DMS79 (cell line): Measurements from ENCODE around the gene USH1C.

Source experiments
- DNase-seq: peaks from one replicate; lab custom pipeline; 2025; lab: John Stamatoyannopoulos, UW

Gene USH1C

DNA sequence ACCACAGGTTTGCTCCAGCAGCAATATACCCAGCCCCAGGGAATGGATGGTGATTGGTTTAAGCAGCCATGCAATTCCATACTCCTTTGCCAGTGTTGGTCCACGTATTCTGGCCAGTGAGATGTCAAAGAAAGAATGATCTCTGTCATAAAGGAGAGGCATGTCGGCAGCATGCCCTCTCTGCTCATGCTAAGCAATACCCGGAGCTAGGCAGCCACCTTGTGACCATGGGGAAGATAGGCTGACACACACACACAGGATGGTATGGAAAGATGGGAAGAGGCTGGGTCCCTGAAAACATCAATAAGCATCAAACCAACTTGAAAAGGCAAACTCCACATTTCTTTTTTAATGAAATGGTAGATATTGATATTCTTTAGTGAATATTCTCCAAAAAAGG lies 72.7 kb downstream of the USH1C start:
- no peak for DNase-seq

DNA sequence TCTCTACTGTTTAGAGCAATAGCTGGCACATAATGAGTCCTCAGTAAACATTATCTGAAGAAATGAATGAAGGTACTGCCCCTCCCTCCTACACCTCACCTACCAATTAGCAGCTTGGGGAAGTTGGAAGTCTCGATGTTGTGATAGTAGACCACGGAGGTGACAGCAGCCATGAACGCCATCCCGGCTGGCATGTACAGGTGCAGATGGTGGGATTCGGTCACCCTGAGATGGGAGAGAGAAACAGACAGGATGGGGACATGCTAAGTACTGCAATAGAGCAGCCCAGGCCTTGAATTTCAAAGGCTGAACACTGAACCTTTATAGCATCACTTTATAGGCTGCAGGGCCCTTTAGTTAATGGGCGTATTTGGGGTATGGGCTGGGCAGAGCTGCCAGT lies 74.2 kb downstream of the USH1C start:
- no peak for DNase-seq

DNA sequence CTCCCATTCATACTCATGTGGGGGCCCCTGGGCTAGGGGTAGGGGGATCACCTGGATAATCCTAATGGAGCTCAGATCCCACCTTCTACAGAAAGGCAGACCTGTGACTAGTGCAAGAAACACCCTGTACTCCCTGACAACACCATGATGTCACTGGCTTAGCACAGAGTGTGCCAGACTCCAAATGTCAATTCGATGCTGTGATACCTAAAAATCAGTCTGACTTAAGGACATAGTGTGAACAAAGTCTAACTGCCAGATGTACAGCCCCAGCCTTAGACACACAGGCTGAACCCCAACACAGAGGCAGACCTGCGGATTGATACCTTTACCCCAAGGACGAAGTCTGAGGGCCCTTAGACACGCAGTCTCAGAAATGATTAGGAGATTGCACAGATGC lies 76.1 kb downstream of the USH1C start:
- DNase-seq: no peak

DNA sequence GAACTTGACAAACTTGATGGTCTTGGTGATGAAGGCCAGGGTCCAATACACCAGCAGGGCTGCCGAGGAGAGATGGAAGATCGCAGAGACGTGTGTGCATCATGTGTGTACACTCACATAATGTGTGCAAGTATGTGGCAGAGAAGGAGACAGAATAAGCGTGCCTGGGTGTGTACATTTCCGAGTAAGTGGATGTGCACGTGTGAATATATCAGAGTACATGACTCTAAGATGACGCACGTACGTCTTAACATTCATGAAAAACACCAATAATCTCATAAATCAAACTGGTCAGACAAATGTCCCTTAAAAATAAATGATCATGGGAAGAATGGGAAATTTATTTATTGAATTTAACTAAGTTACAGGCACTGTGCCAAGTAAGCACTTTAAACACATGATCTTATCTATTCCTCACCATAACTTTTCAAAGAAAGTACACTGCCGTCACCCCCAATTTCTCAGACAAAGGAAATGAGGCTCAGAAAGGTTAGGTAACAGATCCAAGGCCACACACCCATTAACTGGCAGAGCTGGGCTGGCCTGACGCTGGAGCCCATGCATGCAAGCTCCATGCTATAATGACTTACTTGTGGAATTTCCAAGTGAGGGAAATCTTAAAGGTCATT lies 80.6 kb downstream of the USH1C start:
- no peak for DNase-seq

DNA sequence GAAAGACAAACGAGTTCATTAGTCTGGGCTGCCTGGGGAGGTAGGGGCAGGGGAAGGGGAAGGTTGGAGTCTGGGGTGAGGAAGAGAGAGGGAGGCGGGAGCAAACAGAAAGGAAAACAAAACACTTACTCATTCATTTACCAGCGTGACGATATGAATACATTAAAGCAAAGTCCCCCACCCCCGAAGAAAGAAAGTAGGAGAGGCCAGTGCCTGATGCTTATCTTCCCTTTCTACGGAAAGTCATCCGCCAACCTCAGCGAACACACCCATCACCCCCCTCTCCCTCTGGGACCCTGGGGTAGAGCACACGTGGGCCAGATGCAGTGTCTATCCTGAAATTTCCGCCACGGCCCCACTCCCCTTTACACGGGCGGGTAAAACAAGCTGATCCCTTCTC lies 81.3 kb downstream of the USH1C start:
- DNase-seq: no peak

DNA sequence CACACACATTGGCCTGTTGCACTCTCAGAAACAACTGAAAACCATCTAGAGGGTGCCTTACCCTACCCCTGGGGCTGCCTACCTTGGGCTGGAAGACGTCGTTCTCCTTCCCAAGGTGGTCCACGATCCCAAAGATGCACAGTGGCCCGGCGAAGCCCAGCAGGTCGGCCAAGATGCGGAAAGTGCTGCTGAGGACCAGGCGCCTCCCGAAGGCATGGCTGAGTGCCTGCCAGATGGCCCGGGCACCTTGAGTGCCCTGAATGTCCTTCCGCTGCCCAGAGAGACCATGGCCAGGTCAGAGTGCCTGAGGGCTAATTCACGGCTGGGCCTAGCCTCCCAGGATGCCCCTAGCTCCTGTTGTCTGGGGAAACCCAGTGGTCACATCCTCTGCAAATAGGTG lies 83.8 kb downstream of the USH1C start:
- DNase-seq: no peak

DNA sequence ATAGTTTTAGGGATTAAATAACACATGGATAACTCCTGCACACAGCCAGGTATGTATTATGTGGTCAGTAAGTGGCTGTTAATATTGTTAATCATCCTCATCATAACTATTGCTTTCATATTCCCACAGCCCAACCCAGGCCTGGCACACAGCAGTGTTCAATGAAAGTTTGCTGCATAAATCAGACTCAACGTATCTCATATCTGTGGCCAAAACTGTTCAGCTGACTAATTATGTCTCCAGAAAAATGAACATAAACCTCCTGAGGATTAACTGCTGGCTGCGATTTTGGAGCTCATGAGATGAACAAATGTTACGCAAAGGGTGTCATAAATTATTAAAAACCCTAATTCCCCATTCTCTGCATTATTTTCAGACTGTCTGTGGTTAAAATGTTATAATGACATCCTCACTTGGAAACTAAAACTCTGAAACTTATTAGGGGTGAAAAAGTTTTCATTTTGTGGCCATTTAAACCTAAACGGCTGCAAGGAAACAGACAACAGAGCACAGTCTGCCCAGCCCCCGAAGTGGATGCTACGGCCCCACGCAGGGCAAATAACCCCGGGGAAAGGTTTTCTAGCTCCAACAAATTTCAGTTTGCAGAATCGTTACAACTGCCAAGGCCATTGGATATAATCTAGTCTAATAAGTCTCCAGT lies 84.8 kb downstream of the USH1C start:
- no peak for DNase-seq

DNA sequence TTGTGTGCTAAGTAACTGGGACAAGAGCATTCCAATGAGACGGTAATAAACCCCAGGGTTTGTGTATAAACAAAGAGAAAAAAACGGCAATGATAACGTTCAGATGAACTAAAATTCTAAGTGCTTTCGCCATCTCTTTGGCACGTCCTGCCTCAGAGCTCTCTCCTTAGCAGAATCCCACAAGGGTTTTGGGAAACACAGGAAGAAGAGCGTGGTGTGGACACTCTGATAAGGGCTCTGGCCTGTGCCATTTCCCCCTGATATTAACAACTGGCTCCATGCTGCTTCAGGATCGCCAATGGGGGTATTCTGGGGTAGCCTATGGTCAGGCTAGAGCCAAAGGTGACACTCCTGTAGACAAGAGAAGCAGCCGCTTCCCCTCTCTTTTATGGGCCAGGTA lies 85.9 kb downstream of the USH1C start:
- DNase-seq: no peak

DNA sequence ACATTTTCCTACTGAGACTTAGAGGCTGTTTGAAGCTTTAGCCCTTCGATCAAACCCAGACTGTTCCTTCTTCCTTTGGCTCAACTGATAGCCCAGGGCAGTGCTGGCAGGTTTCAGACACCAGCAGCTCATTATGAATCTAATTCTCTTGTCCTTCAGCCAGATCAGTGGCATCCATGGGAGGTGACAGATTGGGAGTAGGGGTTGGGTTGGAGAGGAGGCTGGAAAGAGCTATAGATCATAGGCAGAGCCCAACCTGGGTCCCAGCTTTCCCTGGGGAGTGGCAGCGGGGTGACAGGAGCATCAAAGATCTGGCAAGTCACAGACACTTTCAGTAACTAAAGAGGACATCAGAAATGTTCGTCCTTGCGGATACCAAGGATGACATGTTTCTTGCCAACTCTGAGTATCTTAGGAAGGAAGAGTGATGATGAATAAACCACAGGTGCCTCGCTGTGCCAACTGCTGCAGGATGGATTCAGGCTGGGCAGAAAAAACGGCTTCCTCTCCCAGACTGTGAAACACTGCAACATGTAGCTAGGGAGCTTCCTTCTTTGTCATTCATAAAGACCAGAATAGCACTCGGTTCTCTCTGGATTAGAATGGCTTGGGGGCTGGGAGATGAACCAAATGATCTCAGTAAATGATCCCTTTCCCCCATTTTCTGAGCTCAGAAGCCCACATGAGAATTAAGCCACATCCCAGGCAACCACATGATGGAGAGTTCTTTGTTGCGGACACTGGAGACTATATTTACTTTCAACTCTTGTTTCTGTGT lies 86.6 kb downstream of the USH1C start:
- DNase-seq: no peak

DNA sequence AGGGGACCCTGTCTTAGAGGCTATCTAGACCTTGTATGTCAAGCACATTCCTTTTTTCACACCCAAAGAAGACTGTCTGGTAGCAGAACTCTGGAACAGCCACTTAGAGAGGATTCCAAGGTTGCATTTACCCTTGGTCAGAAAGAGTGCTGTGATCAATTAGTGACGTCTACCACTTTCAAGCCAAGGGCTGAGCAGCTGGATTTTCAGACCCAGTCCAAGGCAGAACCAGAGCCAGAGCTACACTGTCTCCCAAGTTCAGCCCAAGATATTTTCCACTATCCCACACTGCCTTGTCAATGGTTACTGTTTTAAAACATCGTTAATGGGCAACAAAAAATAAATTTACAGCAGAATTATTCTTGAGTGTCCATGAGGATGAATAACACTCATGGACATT lies 91.5 kb downstream of the USH1C start:
- DNase-seq: no peak

DNA sequence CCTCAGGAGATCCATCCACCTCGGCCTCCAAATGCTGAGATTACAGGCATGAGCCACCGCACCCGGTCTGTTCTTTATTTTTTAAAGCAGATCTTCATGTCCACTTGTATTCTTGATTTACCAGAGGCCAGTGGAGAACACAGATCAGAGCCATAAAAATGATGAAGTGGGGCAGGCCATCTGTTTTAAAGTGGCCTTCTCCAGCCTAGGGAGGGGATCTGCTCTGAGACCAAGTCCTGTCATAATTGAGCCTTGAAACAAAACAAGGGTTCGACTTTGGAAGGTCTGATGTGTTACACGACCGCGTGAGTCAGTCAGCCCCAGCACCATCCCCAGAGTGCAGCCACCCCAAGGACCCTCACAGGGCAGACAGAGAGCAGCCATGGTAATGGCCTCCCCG lies 95.1 kb downstream of the USH1C start:
- no peak for DNase-seq

DNA sequence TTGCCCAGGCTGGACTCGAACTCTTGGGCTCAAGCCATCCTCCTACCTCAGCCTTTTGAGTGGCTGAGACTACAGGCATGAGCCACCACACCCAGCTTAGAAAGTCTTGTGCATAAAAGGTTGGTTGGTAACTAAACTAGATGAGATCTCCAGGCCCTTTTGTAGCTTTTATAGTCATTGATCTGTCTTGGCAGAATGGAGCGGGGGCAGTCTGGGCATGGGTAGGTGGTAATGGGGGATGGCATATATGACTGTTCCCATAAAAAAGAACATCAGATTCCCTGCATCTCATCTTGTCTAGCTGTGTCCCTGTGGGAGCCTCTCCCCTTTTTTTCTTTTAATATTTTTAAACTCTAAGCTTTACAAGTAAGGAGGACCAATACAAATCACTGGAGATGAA lies 97.7 kb downstream of the USH1C start:
- DNase-seq: no peak

DNA sequence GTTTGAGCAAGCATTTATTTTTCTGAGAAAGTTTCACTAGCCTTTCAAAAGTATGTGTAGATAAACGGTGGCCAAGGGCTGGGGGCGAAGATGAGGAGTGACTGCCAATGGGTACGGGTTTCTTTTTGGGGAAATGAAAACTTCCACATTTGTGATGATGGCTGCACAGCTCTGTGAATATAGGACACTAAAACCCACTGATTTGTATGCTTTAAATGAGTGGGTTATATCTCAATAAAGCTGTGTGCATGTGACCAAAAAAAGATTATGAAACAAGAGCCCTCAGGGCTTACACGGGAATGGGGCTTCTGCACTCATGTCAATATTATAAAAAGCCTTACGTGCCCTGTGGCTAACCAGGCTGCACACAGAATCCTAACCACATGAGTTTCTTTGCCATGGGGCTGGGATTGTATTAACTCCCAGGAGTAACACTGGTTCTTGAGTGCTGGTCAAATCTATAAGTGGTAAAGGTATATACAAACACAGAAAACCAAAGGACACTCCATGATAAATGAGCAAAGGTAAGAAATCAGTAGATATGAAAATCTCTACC lies 98.9 kb downstream of the USH1C start:
- DNase-seq: no peak

DNA sequence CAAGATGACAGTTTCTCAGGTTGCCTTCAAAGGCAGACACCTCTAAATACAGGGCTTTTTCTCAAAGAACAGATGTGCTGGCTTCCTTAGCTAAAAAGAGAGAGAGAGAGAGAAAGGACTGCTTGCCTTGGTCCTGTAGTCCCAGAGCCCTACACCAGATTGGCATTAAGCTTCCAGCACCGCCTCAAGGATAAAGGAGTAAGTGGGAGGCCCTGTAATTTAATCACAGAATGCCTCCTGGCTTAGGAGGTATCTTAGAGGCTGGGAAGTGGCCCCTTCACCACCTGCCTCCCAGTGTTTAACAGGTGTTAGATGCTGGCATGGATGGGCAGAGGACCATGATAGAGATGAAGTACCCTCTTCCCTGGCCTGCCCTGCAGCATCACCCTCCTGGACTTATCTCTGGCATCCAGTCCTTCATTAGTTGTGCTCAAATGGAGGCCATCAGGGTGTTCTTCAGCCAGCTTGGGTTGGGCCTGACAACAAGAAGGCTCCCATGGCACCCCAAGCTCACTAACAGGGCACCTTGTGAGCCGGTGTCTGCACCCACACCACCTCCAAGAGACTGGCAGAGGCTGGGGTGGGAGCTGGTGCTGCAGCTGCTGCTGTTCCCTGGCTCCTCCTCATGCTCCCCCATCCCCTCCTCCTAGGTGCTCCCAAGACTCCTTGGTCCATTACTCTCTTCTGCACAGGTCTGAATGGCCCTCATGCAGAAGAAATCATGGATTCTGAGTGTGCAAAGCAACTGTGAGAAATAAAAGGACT lies 100.1 kb downstream of the USH1C start:
- DNase-seq: no peak
